ENCODE results near the gene GKN1.
A peak's percentile ranks its signal among the peaks of the same experiment; 100 is the strongest.

GKN1 gene

GRCh38 chr2:69010437-69011194, 36.2 kb downstream of the GKN1 start:
- no peak for DNase-seq

- no peak for DNase-seq
These were observed 37.2 kb downstream of the GKN1 start for GRCh38 chr2:69011611-69012157.

GRCh38 chr2:69012310-69013141, 38.1 kb downstream of the GKN1 start:
- peak; percentile 48 for DNase-seq

GRCh38 chr2:69013142-69013839, 38.9 kb downstream of the GKN1 start, which contains the start of gene ANTXR1:
ANTXR1 (plus strand) TSS chr2:69013179; CDS start chr2:69013500, 321 bp downstream.
- peak; percentile 9 for DNase-seq

GRCh38 chr2:69013840-69014821, 39.7 kb downstream of the GKN1 start:
- DNase-seq: no peak

GRCh38 chr2:69017080-69017479, 42.6 kb downstream of the GKN1 start:
- no peak for DNase-seq

GRCh38 chr2:69017835-69018234, 43.4 kb downstream of the GKN1 start:
- no peak for DNase-seq

- no peak for DNase-seq
These were observed 44.3 kb downstream of the GKN1 start for GRCh38 chr2:69018678-69019095.

GRCh38 chr2:69020496-69021426, 46.3 kb downstream of the GKN1 start:
- no peak for DNase-seq

GRCh38 chr2:69021727-69022126, 47.3 kb downstream of the GKN1 start:
- DNase-seq: no peak

- no peak for DNase-seq
These were observed 48.1 kb downstream of the GKN1 start for GRCh38 chr2:69022548-69022947.

- no peak for DNase-seq
These were observed 48.8 kb downstream of the GKN1 start for GRCh38 chr2:69023236-69023635.

- no peak for DNase-seq
These were observed 51.6 kb downstream of the GKN1 start for GRCh38 chr2:69026026-69026425.

GRCh38 chr2:69026691-69027459, 52.4 kb downstream of the GKN1 start:
- DNase-seq: no peak

All from activated naive CD4-positive, alpha-beta T cell treated with Interleukin-2 at 50 U/mL for 16 hours (primary cell).